ENCODE data around the gene NMRAL1. TPM values are rescaled to one million over a fixed set of nuclear protein-coding genes. Genes with fewer than 3 reads are reported as not detected.

NMRAL1 gene
- total RNA-seq, 1 donor from 2014 or later = 43.5 TPM

GRCh38 chr16:4414187-4414917, 60.1 kb downstream of the NMRAL1 start:
- H3K9me3 ChIP-seq = no peaks in the 10 kb centered on the region
- DNase-seq (no peak), ATAC-seq (no peak)
- H3K4me1 ChIP-seq = peaks cover 42% of the 10 kb centered on the region
- peaks cover 31% of the 10 kb centered on the region for H3K36me3 ChIP-seq
- TF ChIP-seq CTCF (IDR thresholded peaks at IDR 0.05) = no peak
- intact Hi-C loops (cut with DNase I) = no loop called here
- no peaks in the 10 kb centered on the region for H3K27me3 ChIP-seq (ENCODE audit: low read depth)
- peak overlapping the region; percentile 98 for H3K4me3 ChIP-seq
- peak overlapping the region; percentile 92 for H3K27ac ChIP-seq

GRCh38 chr16:4412854-4413253, 61.6 kb downstream of the NMRAL1 start:
- Histone ChIP-seq H3K27ac (no peak overlapping the region), H3K36me3 (peaks cover 46% of the 10 kb centered on the region), H3K4me3 (no peak overlapping the region), H3K9me3 (no peaks in the 10 kb centered on the region), H3K4me1 (peaks cover 52% of the 10 kb centered on the region), H3K27me3 (ENCODE audit: low read depth) (no peaks in the 10 kb centered on the region)
- TF ChIP-seq CTCF (IDR thresholded peaks at IDR 0.05) = no peak
- intact Hi-C loops (cut with DNase I) = no loop called here
- DNase-seq = no peak
- ATAC-seq = no peak

GRCh38 chr16:4412159-4412558, 62.3 kb downstream of the NMRAL1 start:
- no peaks in the 10 kb centered on the region for H3K9me3 ChIP-seq
- H3K27ac ChIP-seq = peak overlapping the region; percentile 44
- no peak overlapping the region for H3K4me3 ChIP-seq
- DNase-seq (no peak), ATAC-seq (no peak)
- intact Hi-C loops (cut with DNase I) = no loop called here
- no peak for TF ChIP-seq CTCF (IDR thresholded peaks at IDR 0.05)
- peaks cover 50% of the 10 kb centered on the region for H3K4me1 ChIP-seq
- H3K27me3 ChIP-seq (ENCODE audit: low read depth) = no peaks in the 10 kb centered on the region
- peaks cover 53% of the 10 kb centered on the region for H3K36me3 ChIP-seq

Other genes starting within 250 kb of the NMRAL1 start
- gene SRL, start 232.5 kb downstream of the NMRAL1 start, total RNA-seq = 1.4 TPM
- 12.9 TPM for gene TFAP4, start 201.6 kb downstream of the NMRAL1 start, total RNA-seq
- 21.5 TPM for gene GLIS2, start 158.6 kb downstream of the NMRAL1 start, total RNA-seq
- 40.0 TPM for gene PAM16, start 123.3 kb downstream of the NMRAL1 start, total RNA-seq
- gene VASN, start 102.8 kb downstream of the NMRAL1 start, total RNA-seq = 17.4 TPM
- gene CORO7, start 58.0 kb downstream of the NMRAL1 start, total RNA-seq = 58.5 TPM
- gene DNAJA3, start 48.8 kb downstream of the NMRAL1 start, total RNA-seq = 34.6 TPM
- gene HMOX2, start 1.8 kb upstream of the NMRAL1 start, total RNA-seq = 53.8 TPM
- gene CDIP1, start 64.1 kb upstream of the NMRAL1 start, total RNA-seq = 21.1 TPM
- 0.21 TPM for gene C16orf96, start 81.7 kb upstream of the NMRAL1 start, total RNA-seq
- 30.2 TPM for gene UBALD1, start 140.3 kb upstream of the NMRAL1 start, total RNA-seq
- 75.7 TPM for gene MGRN1, start 150.2 kb upstream of the NMRAL1 start, total RNA-seq
- gene NUDT16L1, start 218.9 kb upstream of the NMRAL1 start, total RNA-seq = 27.3 TPM

Measured in lower lobe of right lung (tissue), 2 donors.